CD14-positive monocyte (primary cell): ENCODE results near the gene FAM98C. TPM values are rescaled to one million over a fixed set of nuclear protein-coding genes. Genes with fewer than 3 reads are reported as not detected.

ENCODE experiments used
- DNase-seq, 3 donors: peaks; one replicate each; pipeline ENCODE4 v3.0.0-alpha.2; 2011 to 2022
- H2AFZ ChIP-seq: 2 replicates; pipeline ENCODE4 v1.6.0; 2012; ENCODE audit warnings: mild to moderate bottlenecking, low read depth, low read length, inconsistent platforms; ENCODE audit not compliant: insufficient read depth, poor library complexity, severe bottlenecking
- H3K27ac ChIP-seq, 2 donors: 1 replicate in 1 of 2; 2 replicates in 1 of 2; pipeline ENCODE4 v1.5.1; 2012 to 2013; ENCODE audit warnings: low read length in 2 of 2, control low read depth in 1 of 2, inconsistent platforms in 1 of 2, low read depth in 1 of 2, mild to moderate bottlenecking in 1 of 2
- H3K27me3 ChIP-seq, 2 donors: one replicate each; pipeline versions ENCODE4 v1.6.0 to v1.6.1; 2011 to 2013; ENCODE audit warnings: low read length in 2 of 2; ENCODE audit not compliant: control insufficient read depth in 2 of 2, insufficient read depth in 2 of 2
- H3K36me3 ChIP-seq, 2 donors: replicated peaks in 1 of 2; 1 replicate in 1 of 2; 2 replicates in 1 of 2; pipeline versions ENCODE4 v1.5.1 to v1.6.1; 2012 to 2013; ENCODE audit warnings: low read length in 2 of 2, control low read depth in 1 of 2, inconsistent platforms in 1 of 2, mild to moderate bottlenecking in 1 of 2; ENCODE audit not compliant: insufficient read depth in 2 of 2, control insufficient read depth in 1 of 2
- H3K4me1 ChIP-seq, 2 donors: 1 replicate in 1 of 2; 2 replicates in 1 of 2; pipeline versions ENCODE4 v1.5.1 to v1.6.1; 2012 to 2013; ENCODE audit warnings: low read length in 2 of 2, control low read depth in 1 of 2, inconsistent platforms in 1 of 2, mild to moderate bottlenecking in 1 of 2, moderate library complexity in 1 of 2; ENCODE audit not compliant: insufficient read depth in 2 of 2, control insufficient read depth in 1 of 2
- H3K4me2 ChIP-seq: replicated peaks from 2 replicates; pipeline ENCODE3; 2012; ENCODE audit warnings: low read length, moderate library complexity, mild to moderate bottlenecking; ENCODE audit not compliant: poor library complexity, severe bottlenecking; ENCODE audit errors: extremely low read depth
- H3K4me3 ChIP-seq, 3 experiments: fragments of 200-600 bp in 1 of 3; sonication (generic) in 1 of 3; replicated peaks in 1 of 3; 1 replicate in 2 of 3; 2 replicates in 1 of 3; pipeline ENCODE4 v1.5.1; 2011 to 2013; ENCODE audit warnings: low read length in 3 of 3, mild to moderate bottlenecking in 3 of 3, control low read depth in 2 of 3, low read depth in 2 of 3, inconsistent platforms in 1 of 3, moderate library complexity in 1 of 3
- H3K79me2 ChIP-seq: 2 replicates; pipeline ENCODE4 v1.6.0; 2012; ENCODE audit warnings: mild to moderate bottlenecking, control low read depth, inconsistent platforms, low read length, moderate library complexity; ENCODE audit not compliant: insufficient read depth
- H3K9ac ChIP-seq: 2 replicates; pipeline ENCODE4 v1.6.0; 2017; ENCODE audit warnings: low read length, mild to moderate bottlenecking; ENCODE audit not compliant: insufficient read depth, poor library complexity, severe bottlenecking
- H3K9me3 ChIP-seq, 2 donors: replicated peaks in 1 of 2; 1 replicate in 1 of 2; 2 replicates in 1 of 2; pipeline versions ENCODE4 v1.5.1 to v1.6.1; 2012 to 2013; ENCODE audit warnings: low read length in 2 of 2, control low read depth in 1 of 2; ENCODE audit not compliant: control insufficient read depth in 1 of 2, insufficient read depth in 1 of 2
- H4K20me1 ChIP-seq: 2 replicates; pipeline ENCODE4 v1.6.0; 2012; ENCODE audit warnings: mild to moderate bottlenecking, low read length, control low read depth, moderate library complexity; ENCODE audit not compliant: insufficient read depth
- H3K27ac Mint-ChIP-seq, 7 donors: one replicate each; pipeline ENCODE4 v1.8.0; 2020; ENCODE audit warnings: mild to moderate bottlenecking in 7 of 7, mixed read lengths in 7 of 7, moderate library complexity in 6 of 7, inconsistent platforms in 2 of 7
- H3K27me3 Mint-ChIP-seq, 3 donors: one replicate each; pipeline ENCODE4 v1.8.0; 2021 to 2022; ENCODE audit warnings: low read depth in 3 of 3, mild to moderate bottlenecking in 3 of 3, mixed read lengths in 3 of 3, moderate library complexity in 3 of 3, inconsistent platforms in 1 of 3
- H3K36me3 Mint-ChIP-seq, 2 donors: one replicate each; pipeline ENCODE4 v1.8.0; 2020; ENCODE audit warnings: mixed read lengths in 2 of 2, inconsistent platforms in 1 of 2, mild to moderate bottlenecking in 1 of 2
- H3K4me1 Mint-ChIP-seq: one replicate; pipeline ENCODE4 v1.8.0; 2020; ENCODE audit warnings: mild to moderate bottlenecking, mixed read lengths
- H3K4me3 Mint-ChIP-seq, 2 donors: one replicate each; pipeline ENCODE4 v1.8.0; 2020; ENCODE audit warnings: mild to moderate bottlenecking in 2 of 2, mixed read lengths in 2 of 2, moderate library complexity in 1 of 2
- H3K9me3 Mint-ChIP-seq, 7 donors: one replicate each; pipeline ENCODE4 v1.8.0; 2020 to 2022; ENCODE audit warnings: mixed read lengths in 7 of 7, mild to moderate bottlenecking in 6 of 7, moderate library complexity in 6 of 7, inconsistent platforms in 2 of 7
- CTCF ChIP-seq: fragments of 200-600 bp; IDR thresholded peaks from one replicate; pipeline ENCODE4 v1.8.0; 2022; ENCODE audit warnings: antibody characterized with exemption, mild to moderate bottlenecking
- WGBS: methylation state at CpG from one replicate; pipeline ENCODE4 v1.1.5; 2013; ENCODE audit warnings: missing lambda C conversion rate; ENCODE audit not compliant: insufficient coverage; 5-methylcytosine and 5-hydroxymethylcytosine counted together
- intact Hi-C, 2 donors: fragments of 100-400 bp; cut with micrococcal nuclease; formaldehyde crosslinking; loops; one replicate each; pipeline versions ENCODE4 v1.15.0 to v1.15.1; 2023
- polyA plus RNA-seq, 3 donors: library from polyadenylated mRNA; depleted of rRNA in 1 of 3; unstranded in 2 of 3; stranded (reverse) in 1 of 3; fragments of 300-500 nt in 2 of 3; fragments of >200 nt in 1 of 3; fragmentation: Illumina TruSeq in 2 of 3; gene quantifications; 1 replicate in 2 of 3; 2 replicates in 1 of 3; pipeline ENCODE4 v1.2.3, GENCODE V29; 2012 to 2021

The FAM98C gene
- polyA plus RNA-seq, 3 donors, result 8.5 to 41.0 (median 12.6) TPM

- peaks cover 26% of the 10 kb centered on the region for H3K4me1 Mint-ChIP-seq
- H3K4me2 ChIP-seq, result peak overlapping the region; percentile 94
- intact Hi-C loops, result no loop called here
- peak overlapping the region; percentile 56 to 79 for H3K4me3 Mint-ChIP-seq
- peaks cover 32 to 39% of the 10 kb centered on the region in 2 donors for H3K4me1 ChIP-seq
- H3K9me3 ChIP-seq, result no peaks in the 10 kb centered on the region
- DNase-seq, result peak in 1 of 3 donors; percentile 11
- H3K27me3 ChIP-seq, result peaks cover 18 to 62% of the 10 kb centered on the region in 2 donors
- peak overlapping the region in 1 of 3 experiments; percentile 86 for H3K4me3 ChIP-seq
- H3K27ac ChIP-seq, result no peak overlapping the region
- 33% methylated on average over 36 of the region's 40 CpGs for WGBS
- no peak for TF ChIP-seq CTCF
- H3K27ac Mint-ChIP-seq, result no peak overlapping the region
- no peaks in the 10 kb centered on the region for H3K79me2 ChIP-seq
- H3K36me3 Mint-ChIP-seq, result peaks cover 43 to 48% of the 10 kb centered on the region in 2 donors
- no peak overlapping the region for H3K9ac ChIP-seq
- H3K9me3 Mint-ChIP-seq, result peaks cover 0 to 12% (median 3%) of the 10 kb centered on the region in 7 donors
- H3K27me3 Mint-ChIP-seq, result peaks cover 36 to 65% (median 46%) of the 10 kb centered on the region in 3 donors
- peaks cover 31 to 43% of the 10 kb centered on the region in 2 donors for H3K36me3 ChIP-seq
- no peak overlapping the region for H2AFZ ChIP-seq
- peaks cover 40% of the 10 kb centered on the region for H4K20me1 ChIP-seq
Observed at GRCh38 chr19:38385804-38386257, 17.1 kb upstream of the FAM98C start.

GRCh38 chr19:38386300-38386970 is 16.5 kb upstream of the FAM98C start:
- no peaks in the 10 kb centered on the region for H3K79me2 ChIP-seq
- H2AFZ ChIP-seq, result peak overlapping the region; percentile 86
- H3K4me3 Mint-ChIP-seq, result peak overlapping the region; percentile 79 to 93
- peaks cover 26% of the 10 kb centered on the region for H3K4me1 Mint-ChIP-seq
- H3K27me3 ChIP-seq, result peaks cover 23 to 68% of the 10 kb centered on the region in 2 donors
- peak overlapping the region; percentile 94 for H3K4me2 ChIP-seq
- peak overlapping the region; percentile 43 to 86 (median 45) for H3K4me3 ChIP-seq
- peaks cover 42 to 71% (median 52%) of the 10 kb centered on the region in 3 donors for H3K27me3 Mint-ChIP-seq
- DNase-seq, result no peak
- 31% methylated on average over 61 of the region's 61 CpGs for WGBS
- TF ChIP-seq CTCF, result no peak
- H3K9me3 Mint-ChIP-seq, result peaks cover 0 to 10% (median 3%) of the 10 kb centered on the region in 7 donors
- peaks cover 37 to 42% of the 10 kb centered on the region in 2 donors for H3K36me3 Mint-ChIP-seq
- intact Hi-C loops, result no loop called here
- peaks cover 37% of the 10 kb centered on the region for H4K20me1 ChIP-seq
- H3K9me3 ChIP-seq, result no peaks in the 10 kb centered on the region
- peak overlapping the region; percentile 53 for H3K9ac ChIP-seq
- H3K36me3 ChIP-seq, result peaks cover 25 to 37% of the 10 kb centered on the region in 2 donors
- peak overlapping the region in 1 of 7 donors; percentile 58 for H3K27ac Mint-ChIP-seq
- H3K27ac ChIP-seq, result no peak overlapping the region
- peaks cover 32 to 39% of the 10 kb centered on the region in 2 donors for H3K4me1 ChIP-seq
